Measurements from ENCODE around the gene FXR2. TPM values are rescaled to one million over a fixed set of nuclear protein-coding genes. Genes with fewer than 3 reads are reported as not detected.
"Not testable (repeated sequence)": the region's sequence is repeated elsewhere in the genome, so short reads cannot be mapped to it uniquely, and the experiment has no call there.

The FXR2 gene
- total RNA-seq, 1 experiment from 2014 or later: 40.5 TPM

GRCh38 chr17:7610641-7611040 lies 4.1 kb downstream of the FXR2 start:
- H3K4me1 ChIP-seq (ENCODE audit: low read length): peaks cover 27% of the 10 kb centered on the region
- no peak overlapping the region for H3K9ac ChIP-seq (ENCODE audit: low read length)
- no peak overlapping the region for H3K4me3 ChIP-seq (ENCODE audit: low read length)
- no peaks in the 10 kb centered on the region for H3K9me3 ChIP-seq (ENCODE audit: low read length)
- H2AFZ ChIP-seq (ENCODE audit: low read length): no peak overlapping the region
- H3K4me2 ChIP-seq (ENCODE audit: low read depth, low read length, poor library complexity, severe bottlenecking): no peak overlapping the region
- peaks cover 19% of the 10 kb centered on the region; the same call in 1 of the 2 replicates for H3K36me3 ChIP-seq (ENCODE audit: insufficient read depth, low read length)
- H3K9me2 ChIP-seq (replicated peaks; ENCODE audit: insufficient read depth, low read length): no peaks in the 10 kb centered on the region
- H3K27me3 ChIP-seq (ENCODE audit: low read length): no peaks in the 10 kb centered on the region
- no peak overlapping the region for H3K27ac ChIP-seq (ENCODE audit: low read length)
- 0 out of 2 replicates have a peak, but pooled peaks cover 10% of the 10 kb centered on the region for H4K20me1 ChIP-seq (ENCODE audit: insufficient read depth, low read depth, low read length)
- H3K79me2 ChIP-seq (ENCODE audit: low read length): peaks cover 69% of the 10 kb centered on the region
- no peak for DNase-seq

DNA sequence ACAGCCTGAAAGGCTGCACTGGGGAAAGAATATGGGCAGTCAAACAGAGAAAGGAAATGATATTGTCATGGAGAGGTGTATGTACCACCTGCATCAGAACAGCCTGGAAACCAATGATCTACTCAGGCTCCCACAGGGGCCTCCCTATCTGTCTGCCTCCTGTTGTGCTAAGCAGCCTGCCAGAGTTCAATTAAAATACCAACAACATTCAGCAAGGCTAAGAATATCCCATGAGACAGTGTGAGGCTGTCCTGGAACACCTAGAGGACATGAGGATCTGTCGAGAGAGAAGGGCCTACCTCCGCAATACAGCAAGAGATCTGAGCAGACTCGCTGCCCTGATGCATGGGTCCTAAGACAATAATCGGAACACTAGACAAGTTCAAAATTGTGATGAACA lies 8.4 kb downstream of the FXR2 start:
- H3K27me3 ChIP-seq (ENCODE audit: low read length): no peaks in the 10 kb centered on the region
- no peak overlapping the region for H3K4me3 ChIP-seq (ENCODE audit: low read length)
- H3K9me3 ChIP-seq (ENCODE audit: low read length): no peaks in the 10 kb centered on the region
- H3K27ac ChIP-seq (ENCODE audit: low read length): no peak overlapping the region
- DNase-seq: no peak
- H3K79me2 ChIP-seq (ENCODE audit: low read length): peaks cover 41% of the 10 kb centered on the region
- H3K9ac ChIP-seq (ENCODE audit: low read length): no peak overlapping the region
- H4K20me1 ChIP-seq (ENCODE audit: insufficient read depth, low read depth, low read length): no peaks in the 10 kb centered on the region
- no peaks in the 10 kb centered on the region for H3K9me2 ChIP-seq (replicated peaks; ENCODE audit: insufficient read depth, low read length)
- no peaks in the 10 kb centered on the region for H3K4me1 ChIP-seq (ENCODE audit: low read length)
- H3K36me3 ChIP-seq (ENCODE audit: insufficient read depth, low read length): peaks cover 34% of the 10 kb centered on the region; the same call in 1 of the 2 replicates
- H3K4me2 ChIP-seq (ENCODE audit: low read depth, low read length, poor library complexity, severe bottlenecking): no peak overlapping the region
- no peak overlapping the region for H2AFZ ChIP-seq (ENCODE audit: low read length)

DNA sequence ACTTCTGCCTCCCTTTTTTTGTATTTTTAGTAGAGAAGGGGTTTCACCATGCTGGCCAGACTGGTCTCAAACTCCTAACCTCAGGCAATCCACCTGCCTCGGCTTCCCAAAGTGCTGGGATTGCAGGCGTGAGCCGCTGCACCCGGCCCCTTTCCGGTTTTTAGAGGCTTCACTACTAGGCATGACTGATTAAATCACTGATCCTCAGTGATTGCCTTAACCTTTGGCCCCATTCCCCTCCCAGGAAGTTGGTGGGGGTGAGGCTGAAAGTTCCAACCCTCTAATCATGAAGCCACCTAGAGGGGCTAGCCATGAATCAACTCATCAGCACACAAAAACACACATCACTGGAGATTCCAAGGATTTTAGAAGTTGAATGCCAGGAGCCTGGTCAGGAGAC lies 17.1 kb downstream of the FXR2 start:
- not testable (repeated sequence) for H2AFZ ChIP-seq (ENCODE audit: low read length); H3K4me3 ChIP-seq (ENCODE audit: low read length); H3K9me2 ChIP-seq (replicated peaks; ENCODE audit: insufficient read depth, low read length); H3K4me2 ChIP-seq (ENCODE audit: low read depth, low read length, poor library complexity, severe bottlenecking); H3K27ac ChIP-seq (ENCODE audit: low read length); H3K4me1 ChIP-seq (ENCODE audit: low read length); H3K27me3 ChIP-seq (ENCODE audit: low read length); H4K20me1 ChIP-seq (ENCODE audit: insufficient read depth, low read depth, low read length); H3K9me3 ChIP-seq (ENCODE audit: low read length); H3K79me2 ChIP-seq (ENCODE audit: low read length); DNase-seq; H3K9ac ChIP-seq (ENCODE audit: low read length)
- peaks cover 20% of the 10 kb centered on the region; the same call in 1 of the 2 replicates for H3K36me3 ChIP-seq (ENCODE audit: insufficient read depth, low read length)

DNA sequence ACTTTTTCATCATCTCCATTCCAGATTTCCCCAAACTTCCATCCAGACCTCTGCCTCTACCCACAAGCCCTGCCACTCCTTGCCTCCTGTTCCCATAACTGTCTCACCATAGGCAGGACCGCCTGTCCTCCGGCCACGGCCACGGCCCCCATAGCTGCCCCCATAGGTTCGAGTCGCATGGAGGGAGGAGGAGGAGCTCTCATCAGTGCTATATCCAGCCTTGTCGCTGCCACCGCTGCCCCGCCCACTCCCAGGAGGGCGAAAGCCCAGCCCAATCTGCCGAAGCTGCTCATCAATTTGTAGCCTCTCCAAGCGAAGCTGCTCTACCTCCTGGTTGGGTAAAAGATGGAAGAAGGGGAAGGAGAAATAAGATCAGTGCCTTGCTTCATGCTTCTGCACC lies 21.4 kb downstream of the FXR2 start:
- Histone ChIP-seq H3K27ac (ENCODE audit: low read length) (no peak overlapping the region), H3K4me2 (ENCODE audit: low read depth, low read length, poor library complexity, severe bottlenecking) (no peak overlapping the region), H3K9ac (ENCODE audit: low read length) (no peak overlapping the region), H3K36me3 (ENCODE audit: insufficient read depth, low read length) (peaks cover 18% of the 10 kb centered on the region; the same call in 1 of the 2 replicates), H3K27me3 (ENCODE audit: low read length) (no peaks in the 10 kb centered on the region), H2AFZ (ENCODE audit: low read length) (no peak overlapping the region), H3K4me1 (ENCODE audit: low read length) (no peaks in the 10 kb centered on the region), H3K79me2 (ENCODE audit: low read length) (no peaks in the 10 kb centered on the region), H3K4me3 (ENCODE audit: low read length) (no peak overlapping the region), H3K9me2 (replicated peaks; ENCODE audit: insufficient read depth, low read length) (no peaks in the 10 kb centered on the region), H3K9me3 (ENCODE audit: low read length) (no peaks in the 10 kb centered on the region), H4K20me1 (ENCODE audit: insufficient read depth, low read depth, low read length) (no peaks in the 10 kb centered on the region)
- DNase-seq: no peak

GRCh38 chr17:7592422-7593021 lies 22.2 kb downstream of the FXR2 start:
- Histone ChIP-seq H3K36me3 (ENCODE audit: insufficient read depth, low read length) (peaks cover 18% of the 10 kb centered on the region; the same call in 1 of the 2 replicates), H3K9ac (ENCODE audit: low read length) (no peak overlapping the region), H3K4me3 (ENCODE audit: low read length) (no peak overlapping the region), H3K9me3 (ENCODE audit: low read length) (no peaks in the 10 kb centered on the region), H3K27me3 (ENCODE audit: low read length) (no peaks in the 10 kb centered on the region), H3K4me1 (ENCODE audit: low read length) (no peaks in the 10 kb centered on the region), H3K4me2 (ENCODE audit: low read depth, low read length, poor library complexity, severe bottlenecking) (no peak overlapping the region), H3K27ac (ENCODE audit: low read length) (no peak overlapping the region), H2AFZ (ENCODE audit: low read length) (no peak overlapping the region), H3K79me2 (ENCODE audit: low read length) (no peaks in the 10 kb centered on the region), H3K9me2 (replicated peaks; ENCODE audit: insufficient read depth, low read length) (no peaks in the 10 kb centered on the region), H4K20me1 (ENCODE audit: insufficient read depth, low read depth, low read length) (no peaks in the 10 kb centered on the region)
- no peak for DNase-seq

DNA sequence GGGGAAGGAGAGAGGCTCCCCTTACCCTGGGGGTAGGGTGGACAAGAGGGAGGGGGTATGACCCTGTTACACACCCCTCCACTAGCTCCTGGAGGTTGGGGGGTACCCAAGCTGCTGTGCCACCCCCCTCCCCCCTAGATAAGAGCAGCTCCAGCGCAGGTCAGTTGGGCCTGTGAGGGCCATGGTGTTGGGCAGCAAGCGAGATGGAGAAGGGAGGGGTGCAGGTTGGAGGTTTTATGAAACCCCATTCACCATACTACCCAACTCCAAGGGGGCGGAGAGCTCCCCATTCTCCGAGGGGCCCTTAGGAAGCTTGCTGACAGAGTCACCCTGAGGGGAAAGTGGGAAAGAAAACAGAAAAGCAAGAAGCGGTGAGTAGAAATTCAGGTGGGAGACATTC lies 23.1 kb downstream of the FXR2 start:
- no peak for DNase-seq
- no peak overlapping the region for H2AFZ ChIP-seq (ENCODE audit: low read length)
- no peaks in the 10 kb centered on the region for H3K27me3 ChIP-seq (ENCODE audit: low read length)
- H3K4me2 ChIP-seq (ENCODE audit: low read depth, low read length, poor library complexity, severe bottlenecking): no peak overlapping the region
- H4K20me1 ChIP-seq (ENCODE audit: insufficient read depth, low read depth, low read length): no peaks in the 10 kb centered on the region
- no peak overlapping the region for H3K27ac ChIP-seq (ENCODE audit: low read length)
- H3K9me3 ChIP-seq (ENCODE audit: low read length): no peaks in the 10 kb centered on the region
- no peak overlapping the region for H3K9ac ChIP-seq (ENCODE audit: low read length)
- peaks cover under 1% of the 10 kb centered on the region; the same call in 1 of the 2 replicates for H3K79me2 ChIP-seq (ENCODE audit: low read length)
- H3K36me3 ChIP-seq (ENCODE audit: insufficient read depth, low read length): peaks cover 18% of the 10 kb centered on the region; the same call in 1 of the 2 replicates
- no peaks in the 10 kb centered on the region for H3K9me2 ChIP-seq (replicated peaks; ENCODE audit: insufficient read depth, low read length)
- H3K4me1 ChIP-seq (ENCODE audit: low read length): no peaks in the 10 kb centered on the region
- H3K4me3 ChIP-seq (ENCODE audit: low read length): no peak overlapping the region

DNA sequence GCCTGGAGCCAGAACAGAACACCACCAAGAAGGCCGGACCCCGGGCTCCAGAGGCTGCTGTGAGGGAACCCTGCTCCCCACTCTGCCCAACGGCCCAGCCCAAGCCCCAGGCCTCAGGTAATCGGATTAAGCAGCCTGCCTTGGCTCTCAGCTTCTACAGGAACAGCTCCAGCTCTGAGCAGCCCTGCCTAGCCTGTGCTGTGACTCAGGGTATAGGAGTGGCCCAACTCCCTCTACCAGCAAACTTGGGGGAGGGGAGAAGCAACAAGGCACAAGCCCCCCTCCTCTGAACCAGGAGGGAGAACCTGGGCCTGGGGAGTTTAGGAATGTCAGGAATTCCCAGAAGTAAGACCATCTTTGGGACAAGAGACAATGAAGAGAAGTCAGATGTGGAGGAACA lies 24.0 kb downstream of the FXR2 start:
- no peak overlapping the region for H3K4me2 ChIP-seq (ENCODE audit: low read depth, low read length, poor library complexity, severe bottlenecking)
- DNase-seq: no peak
- H3K4me3 ChIP-seq (ENCODE audit: low read length): no peak overlapping the region
- H3K27me3 ChIP-seq (ENCODE audit: low read length): no peaks in the 10 kb centered on the region
- H2AFZ ChIP-seq (ENCODE audit: low read length): no peak overlapping the region
- H3K9me3 ChIP-seq (ENCODE audit: low read length): no peaks in the 10 kb centered on the region
- no peak overlapping the region for H3K9ac ChIP-seq (ENCODE audit: low read length)
- H3K4me1 ChIP-seq (ENCODE audit: low read length): no peaks in the 10 kb centered on the region
- H3K79me2 ChIP-seq (ENCODE audit: low read length): peaks cover 3% of the 10 kb centered on the region; the same call in 1 of the 2 replicates
- no peak overlapping the region for H3K27ac ChIP-seq (ENCODE audit: low read length)
- H4K20me1 ChIP-seq (ENCODE audit: insufficient read depth, low read depth, low read length): no peaks in the 10 kb centered on the region
- H3K9me2 ChIP-seq (replicated peaks; ENCODE audit: insufficient read depth, low read length): no peaks in the 10 kb centered on the region
- H3K36me3 ChIP-seq (ENCODE audit: insufficient read depth, low read length): peaks cover 17% of the 10 kb centered on the region; the same call in 1 of the 2 replicates

- peaks cover under 1% of the 10 kb centered on the region for H3K4me1 ChIP-seq (ENCODE audit: low read length)
- H3K9ac ChIP-seq (ENCODE audit: low read length): no peak within 1 kb of the TSS
- no peak for DNase-seq
- H3K9me3 ChIP-seq (ENCODE audit: low read length): no peaks in the 10 kb centered on the region
- no peaks in the 10 kb centered on the region for H4K20me1 ChIP-seq (ENCODE audit: insufficient read depth, low read depth, low read length)
- H3K27ac ChIP-seq (ENCODE audit: low read length): no peak within 1 kb of the TSS
- H3K9me2 ChIP-seq (replicated peaks; ENCODE audit: insufficient read depth, low read length): no peaks in the 10 kb centered on the region
- no peaks in the 10 kb centered on the region for H3K27me3 ChIP-seq (ENCODE audit: low read length)
- peaks cover 7% of the 10 kb centered on the region; the same call in 1 of the 2 replicates for H3K79me2 ChIP-seq (ENCODE audit: low read length)
- H3K36me3 ChIP-seq (ENCODE audit: insufficient read depth, low read length): peaks cover 10% of the 10 kb centered on the region; the same call in 1 of the 2 replicates
- H3K4me2 ChIP-seq (ENCODE audit: low read depth, low read length, poor library complexity, severe bottlenecking): no peak within 1 kb of the TSS
- no peak within 1 kb of the TSS for H2AFZ ChIP-seq (ENCODE audit: low read length)
- H3K4me3 ChIP-seq (ENCODE audit: low read length): no peak within 1 kb of the TSS
These were observed 24.6 kb downstream of the FXR2 start, which contains the start of gene SOX15 for GRCh38 chr17:7589891-7590691. Gene SOX15 (minus strand): TSS chr17:7590094. CDS start chr17:7589676, 418 bp downstream.

Data from Karpas-422 (cell line).